Retinal pigment epithelial cell (primary cell): ENCODE measurements around the gene PLAU.
"Not testable (repeated sequence)": the region's sequence is repeated elsewhere in the genome, so short reads cannot be mapped to it uniquely, and the experiment has no call there.

ENCODE experiments used
- DNase-seq: peaks from one replicate; pipeline ENCODE4 v3.0.0-alpha.2; 2010; ENCODE audit warnings: low read depth
- H3K4me3 ChIP-seq: 2 replicates; pipeline ENCODE4 v1.5.1; 2011; ENCODE audit warnings: mild to moderate bottlenecking, low read length, control low read depth, moderate library complexity
- CTCF ChIP-seq: conservative IDR thresholded peaks from 2 replicates; pipeline ENCODE4 v1.5.1; 2011; ENCODE audit warnings: low read depth, low read length, control low read depth, inconsistent platforms

PLAU gene

GRCh38 chr10:73956476-73957359, 45.8 kb downstream of the PLAU start:
- no peak overlapping the region for H3K4me3 ChIP-seq
- DNase-seq, result no peak
- TF ChIP-seq CTCF, result no peak

- no peak for TF ChIP-seq CTCF
- no peak for DNase-seq
- H3K4me3 ChIP-seq, result no peak overlapping the region
These were observed 48.7 kb downstream of the PLAU start for GRCh38 chr10:73959484-73960243.

- no peak for DNase-seq
- TF ChIP-seq CTCF, result no peak
- H3K4me3 ChIP-seq, result no peak overlapping the region
These were observed 51.5 kb downstream of the PLAU start for GRCh38 chr10:73962386-73962785.

GRCh38 chr10:73963533-73963932, 52.6 kb downstream of the PLAU start:
- DNase-seq, H3K4me3 ChIP-seq: not testable (repeated sequence)

- no peak overlapping the region for H3K4me3 ChIP-seq
- TF ChIP-seq CTCF, result no peak
- no peak for DNase-seq
These were observed 53.8 kb downstream of the PLAU start for GRCh38 chr10:73964743-73965142.

GRCh38 chr10:73965267-73965889, 54.4 kb downstream of the PLAU start:
- not testable (repeated sequence) for DNase-seq, H3K4me3 ChIP-seq

GRCh38 chr10:73965890-73966768, 55.2 kb downstream of the PLAU start:
- peak overlapping the region; percentile 1 for H3K4me3 ChIP-seq
- DNase-seq, result peak; percentile 97
- TF ChIP-seq CTCF, result no peak
